HEK293 (cell line): ENCODE data around the gene PTGDR2.

Source experiments
- CTCF ChIA-PET: fragments of 350-600 bp; formaldehyde crosslinking; extraction: SDS; loops from one replicate; lab custom pipeline; 2021; ENCODE audit warnings: antibody characterized with exemption; lab: Yijun Ruan, JAX
- POLR2A ChIA-PET: fragments of 300-600 bp; formaldehyde crosslinking; extraction: SDS; loops from one replicate; lab custom pipeline; 2020; ENCODE audit warnings: antibody characterized with exemption, inconsistent platforms; lab: Yijun Ruan, JAX
- H3K27ac ChIP-seq: fragments of 200-500 bp; sonication (Bioruptor generic); 2 replicates; pipeline ENCODE4 v1.5.1; 2014; ENCODE audit warnings: low read depth, low read length, control low read depth, inconsistent platforms; ENCODE audit errors: extremely low read depth
- H3K36me3 ChIP-seq, 2 experiments: fragments of 200-500 bp in 1 of 2; sonication (Bioruptor generic) in 1 of 2; 1 replicate in 1 of 2; 2 replicates in 1 of 2; pipeline ENCODE4 v1.5.1; 2014 to 2017; ENCODE audit warnings: inconsistent platforms in 2 of 2, low read length in 2 of 2; ENCODE audit not compliant: control insufficient read depth in 2 of 2, insufficient read depth in 1 of 2
- H3K4me1 ChIP-seq: fragments of 200-500 bp; sonication (Bioruptor generic); 2 replicates; pipeline ENCODE4 v1.5.1; 2014; ENCODE audit warnings: mild to moderate bottlenecking, low read length, inconsistent platforms; ENCODE audit not compliant: control insufficient read depth, insufficient read depth
- H3K4me3 ChIP-seq: 2 replicates; pipeline ENCODE4 v1.5.1; 2011; ENCODE audit warnings: low read depth, mild to moderate bottlenecking, control low read depth, low read length, moderate library complexity
- H3K9me3 ChIP-seq: fragments of 200-500 bp; sonication (Bioruptor generic); 2 replicates; pipeline ENCODE4 v1.5.1; 2014; ENCODE audit warnings: low read depth, low read length, inconsistent platforms; ENCODE audit not compliant: control insufficient read depth, insufficient read depth
- AEBP2 ChIP-seq: fragments of 450-650 bp; formaldehyde crosslinking; IDR thresholded peaks from 2 replicates; pipeline ENCODE4 v1.5.1; 2016; ENCODE audit warnings: missing biosample characterization, missing genetic modification characterization, borderline replicate concordance
- GLI4 ChIP-seq: fragments of 450-650 bp; formaldehyde crosslinking; IDR thresholded peaks from 2 replicates; pipeline ENCODE4 v1.5.1; 2016; ENCODE audit warnings: missing biosample characterization, missing genetic modification characterization
- KLF10 ChIP-seq: fragments of 450-650 bp; IDR thresholded peaks from 2 replicates; pipeline ENCODE4 v1.5.1; 2018; ENCODE audit warnings: missing biosample characterization, mild to moderate bottlenecking, missing genetic modification characterization
- SP7 ChIP-seq: fragments of 450-650 bp; formaldehyde crosslinking; IDR thresholded peaks from 2 replicates; pipeline ENCODE4 v1.5.1; 2016; ENCODE audit warnings: missing biosample characterization, missing genetic modification characterization
- ZEB2 ChIP-seq: fragments of 450-650 bp; formaldehyde crosslinking; IDR thresholded peaks from 2 replicates; pipeline ENCODE4 v1.5.1; 2016; ENCODE audit warnings: missing biosample characterization, missing genetic modification characterization
- ZFP3 ChIP-seq: fragments of 450-650 bp; formaldehyde crosslinking; IDR thresholded peaks from 2 replicates; pipeline ENCODE4 v1.5.1; 2016; ENCODE audit warnings: low read depth, missing biosample characterization, missing genetic modification characterization
- ZFP69B ChIP-seq: fragments of 450-650 bp; formaldehyde crosslinking; IDR thresholded peaks from 2 replicates; pipeline ENCODE4 v1.5.1; 2016; ENCODE audit warnings: missing biosample characterization, missing genetic modification characterization
- ZNF10 ChIP-seq: fragments of 450-650 bp; formaldehyde crosslinking; IDR thresholded peaks from 2 replicates; pipeline ENCODE4 v1.5.1; 2017; ENCODE audit warnings: missing biosample characterization, missing genetic modification characterization
- ZNF138 ChIP-seq: fragments of 450-650 bp; formaldehyde crosslinking; IDR thresholded peaks from 2 replicates; pipeline ENCODE4 v1.5.1; 2016; ENCODE audit warnings: missing biosample characterization, missing genetic modification characterization, borderline replicate concordance
- ZNF155 ChIP-seq: fragments of 450-650 bp; formaldehyde crosslinking; IDR thresholded peaks from 2 replicates; pipeline ENCODE4 v1.5.1; 2016; ENCODE audit warnings: missing biosample characterization, missing genetic modification characterization
- ZNF16 ChIP-seq: fragments of 450-650 bp; formaldehyde crosslinking; IDR thresholded peaks from 2 replicates; pipeline ENCODE4 v1.5.1; 2016; ENCODE audit warnings: low read depth, missing biosample characterization, missing genetic modification characterization
- ZNF169 ChIP-seq: fragments of 450-650 bp; formaldehyde crosslinking; IDR thresholded peaks from 2 replicates; pipeline ENCODE4 v1.5.1; 2016; ENCODE audit warnings: missing biosample characterization, missing genetic modification characterization
- ZNF175 ChIP-seq: fragments of 450-650 bp; formaldehyde crosslinking; IDR thresholded peaks from 2 replicates; pipeline ENCODE4 v1.5.1; 2016; ENCODE audit warnings: missing biosample characterization, missing genetic modification characterization
- ZNF211 ChIP-seq: fragments of 450-650 bp; formaldehyde crosslinking; IDR thresholded peaks from 2 replicates; pipeline ENCODE4 v1.5.1; 2016; ENCODE audit warnings: low read depth, missing biosample characterization, missing genetic modification characterization
- ZNF239 ChIP-seq: fragments of 450-650 bp; formaldehyde crosslinking; IDR thresholded peaks from 2 replicates; pipeline ENCODE4 v1.5.1; 2016; ENCODE audit warnings: missing biosample characterization, missing genetic modification characterization
- ZNF416 ChIP-seq: fragments of 450-650 bp; formaldehyde crosslinking; IDR thresholded peaks from 2 replicates; pipeline ENCODE4 v1.5.1; 2016; ENCODE audit warnings: missing biosample characterization, missing genetic modification characterization
- ZNF549 ChIP-seq: fragments of 450-650 bp; IDR thresholded peaks from 2 replicates; pipeline ENCODE4 v1.5.1; 2018; ENCODE audit warnings: missing biosample characterization, missing genetic modification characterization, mild to moderate bottlenecking, inconsistent platforms, moderate library complexity
- ZNF571 ChIP-seq: fragments of 450-650 bp; formaldehyde crosslinking; IDR thresholded peaks from 2 replicates; pipeline ENCODE4 v1.5.0; 2017; ENCODE audit warnings: missing biosample characterization, missing genetic modification characterization
- ZNF639 ChIP-seq: fragments of 450-650 bp; formaldehyde crosslinking; IDR thresholded peaks from 2 replicates; pipeline ENCODE4 v1.5.1; 2016; ENCODE audit warnings: missing biosample characterization, missing genetic modification characterization
- ZNF792 ChIP-seq: fragments of 450-650 bp; formaldehyde crosslinking; IDR thresholded peaks from 2 replicates; pipeline ENCODE4 v1.5.1; 2016; ENCODE audit warnings: missing biosample characterization, missing genetic modification characterization
- ZSCAN16 ChIP-seq: fragments of 450-650 bp; formaldehyde crosslinking; IDR thresholded peaks from 2 replicates; pipeline ENCODE4 v1.5.1; 2016; ENCODE audit warnings: missing biosample characterization, missing genetic modification characterization
- ZSCAN30 ChIP-seq: fragments of 450-650 bp; IDR thresholded peaks from 2 replicates; pipeline ENCODE4 v1.5.1; 2018; ENCODE audit warnings: missing biosample characterization, mild to moderate bottlenecking, missing genetic modification characterization, moderate library complexity
- TF ChIP-seq, protein P1 (sequence below): fragments of 450-650 bp; formaldehyde crosslinking; IDR thresholded peaks from 2 replicates; pipeline ENCODE4 v1.5.1; 2016; ENCODE audit warnings: missing biosample characterization, missing genetic modification characterization

Gene PTGDR2

GRCh38 chr11:60852117-60852981 lies 3.4 kb downstream of the PTGDR2 start (continued):
- TF ChIP-seq ZNF10 (no peak), ZEB2 (tag by site-specific recombination) (no peak), AEBP2 (tag by site-specific recombination) (no peak), ZNF138 (tag by site-specific recombination) (no peak)

- no peak overlapping the region for H3K27ac ChIP-seq
- CTCF ChIA-PET, result interaction anchor here (1.6 kb wide), 1 partner anchor 20 kb away, joined by 3 read pairs; no protein-coding TSS in a partner anchor
- no peaks in the 10 kb centered on the region for H3K9me3 ChIP-seq
- TF ChIP-seq ZSCAN16 (tag by site-specific recombination), result no peak
- no peak for TF ChIP-seq ZNF211 (tag by site-specific recombination)
- TF ChIP-seq ZSCAN30 (tag by site-specific recombination), result no peak
- TF ChIP-seq ZNF155, result no peak
- TF ChIP-seq ZNF571 (tag by site-specific recombination), result no peak
- no peak for TF ChIP-seq ZNF416 (tag by site-specific recombination)
- no peak for TF ChIP-seq ZNF16
- no peak for TF ChIP-seq KLF10 (tag by site-specific recombination)
- TF ChIP-seq ZNF239 (tag by site-specific recombination), result no peak
- no peak for TF ChIP-seq ZNF639
- TF ChIP-seq ZNF169 (tag by site-specific recombination), result no peak
- TF ChIP-seq ZFP3, result no peak
- TF ChIP-seq, protein P1, sequence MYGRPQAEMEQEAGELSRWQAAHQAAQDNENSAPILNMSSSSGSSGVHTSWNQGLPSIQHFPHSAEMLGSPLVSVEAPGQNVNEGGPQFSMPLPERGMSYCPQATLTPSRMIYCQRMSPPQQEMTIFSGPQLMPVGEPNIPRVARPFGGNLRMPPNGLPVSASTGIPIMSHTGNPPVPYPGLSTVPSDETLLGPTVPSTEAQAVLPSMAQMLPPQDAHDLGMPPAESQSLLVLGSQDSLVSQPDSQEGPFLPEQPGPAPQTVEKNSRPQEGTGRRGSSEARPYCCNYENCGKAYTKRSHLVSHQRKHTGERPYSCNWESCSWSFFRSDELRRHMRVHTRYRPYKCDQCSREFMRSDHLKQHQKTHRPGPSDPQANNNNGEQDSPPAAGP (tag by site-specific recombination), result no peak
- no peak for TF ChIP-seq SP7 (tag by site-specific recombination)
- TF ChIP-seq ZFP69B, result no peak
- no peak for TF ChIP-seq ZNF175 (tag by site-specific recombination)
- no peak for TF ChIP-seq ZNF549 (tag by site-specific recombination)
- TF ChIP-seq ZNF792 (tag by site-specific recombination), result no peak
- TF ChIP-seq GLI4 (tag by site-specific recombination), result no peak
- TF ChIP-seq, all 188 proteins: peak for 0
- no peaks in the 10 kb centered on the region for H3K4me1 ChIP-seq
- H3K36me3 ChIP-seq, result peaks cover 0 to 51% of the 10 kb centered on the region in 2 experiments; a peak in 1 of 3 replicates
- POLR2A ChIA-PET, result no interaction called here
- H3K4me3 ChIP-seq, result no peak overlapping the region
Observed at GRCh38 chr11:60851327-60852104, 4.2 kb downstream of the PTGDR2 start.
